ENCODE data around the gene TUBD1. TPM values are rescaled to one million over a fixed set of nuclear protein-coding genes. Genes with fewer than 3 reads are reported as not detected.
"Not testable (repeated sequence)": the region's sequence is repeated elsewhere in the genome, so short reads cannot be mapped to it uniquely, and the experiment has no call there.

TUBD1 gene
- total and polyA plus RNA-seq, 2 donors: 8.4 to 15.9 TPM

DNA sequence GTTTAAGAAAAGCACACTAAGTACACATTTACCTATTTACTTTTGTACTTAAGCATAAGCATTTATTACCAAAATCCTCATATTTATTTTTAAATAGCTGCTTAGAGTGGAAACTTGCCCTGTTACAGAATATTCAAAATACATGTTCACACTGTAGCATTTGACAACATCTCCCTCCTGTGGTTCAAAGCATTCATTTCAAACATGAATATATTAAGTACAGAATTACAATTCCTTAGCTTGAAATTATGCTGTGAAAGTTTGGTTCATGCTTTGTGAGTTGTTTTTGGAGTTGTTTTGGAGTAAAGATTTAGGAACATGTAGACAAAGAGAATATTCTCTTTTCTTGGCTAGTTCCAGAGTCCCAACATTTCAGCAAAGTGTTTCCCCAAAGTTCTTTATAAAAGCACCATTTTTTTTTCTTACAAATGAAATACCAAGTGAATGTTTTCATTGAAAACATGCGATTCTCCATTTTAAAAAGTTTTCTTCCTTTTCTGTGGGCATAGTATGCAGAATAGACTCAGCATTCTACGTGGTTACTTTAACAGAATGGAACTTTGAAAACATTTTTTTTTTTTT is 33.2 kb downstream of the TUBD1 start:
- no peak for DNase-seq (ENCODE audit: extremely low spot score)
- no peaks in the 10 kb centered on the region for H3K4me1 ChIP-seq (ENCODE audit: insufficient read depth)
- WGBS: 82% methylated on average over 2 of the region's 2 CpGs
- H3K36me3 ChIP-seq (ENCODE audit: insufficient read depth): peaks cover 3% of the 10 kb centered on the region
- H3K27ac ChIP-seq (ENCODE audit: low read depth): no peak overlapping the region
- no peak overlapping the region for H3K4me3 ChIP-seq (ENCODE audit: low read depth, low read length)

DNA sequence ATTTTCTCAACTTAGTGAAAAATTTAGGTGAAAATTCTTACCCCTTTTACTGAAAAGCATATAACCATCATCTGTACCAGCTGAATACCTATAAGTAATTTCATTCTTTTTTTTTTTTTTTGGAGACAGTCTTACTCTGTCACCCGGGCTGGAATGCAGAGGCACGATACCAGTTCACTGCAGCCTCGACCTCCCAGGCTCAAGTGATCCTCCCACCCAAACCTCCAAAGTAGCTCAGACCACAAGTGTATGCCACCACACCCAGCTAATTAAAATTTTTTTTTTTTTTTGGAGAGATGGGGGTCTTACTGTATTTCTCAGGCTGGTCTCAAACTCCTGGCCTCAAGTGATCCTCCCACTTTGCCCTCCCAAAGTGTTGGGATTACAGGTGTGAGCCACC is 33.8 kb downstream of the TUBD1 start:
- Histone ChIP-seq H3K4me3 (ENCODE audit: low read depth, low read length) (no peak overlapping the region), H3K36me3 (ENCODE audit: insufficient read depth) (peaks cover 3% of the 10 kb centered on the region), H3K27ac (ENCODE audit: low read depth) (no peak overlapping the region), H3K4me1 (ENCODE audit: insufficient read depth) (no peaks in the 10 kb centered on the region)
- 72% methylated on average over 3 of the region's 3 CpGs for WGBS
- no peak for DNase-seq (ENCODE audit: extremely low spot score)

DNA sequence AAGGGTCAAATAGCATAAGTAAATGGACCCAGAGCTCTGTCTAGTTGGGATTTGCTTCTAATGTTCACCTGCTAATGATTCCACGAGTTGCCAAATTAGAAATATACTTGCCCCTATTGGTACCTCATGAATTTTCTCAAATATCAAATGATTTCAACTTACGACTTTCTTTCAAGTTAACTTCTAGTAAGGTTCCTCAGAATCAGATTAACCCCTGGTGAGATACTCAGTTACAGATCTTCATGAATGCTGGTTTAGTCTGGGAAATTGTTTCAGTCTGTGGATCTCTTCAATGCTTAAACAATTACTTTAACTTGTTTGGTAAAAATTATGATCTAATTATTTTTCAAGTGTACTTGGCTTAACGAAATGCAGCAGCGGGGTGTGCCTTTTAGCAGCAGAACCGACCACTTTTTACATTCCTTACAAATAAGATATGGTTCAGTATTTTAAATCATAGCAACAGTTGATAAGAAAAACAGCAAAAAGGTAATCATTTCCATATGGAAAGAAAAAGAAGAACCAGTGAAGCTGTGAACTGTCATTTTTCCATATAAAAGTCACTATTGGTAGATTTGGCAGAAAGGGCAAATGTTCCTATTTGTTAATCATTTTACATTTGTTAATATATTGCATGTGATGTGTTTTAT is 34.5 kb downstream of the TUBD1 start:
- Histone ChIP-seq H3K27ac (ENCODE audit: low read depth) (no peak overlapping the region), H3K36me3 (ENCODE audit: insufficient read depth) (peaks cover 3% of the 10 kb centered on the region), H3K4me1 (ENCODE audit: insufficient read depth) (no peaks in the 10 kb centered on the region), H3K4me3 (ENCODE audit: low read depth, low read length) (no peak overlapping the region)
- 82% methylated on average over 5 of the region's 5 CpGs for WGBS
- DNase-seq (ENCODE audit: extremely low spot score): no peak

DNA sequence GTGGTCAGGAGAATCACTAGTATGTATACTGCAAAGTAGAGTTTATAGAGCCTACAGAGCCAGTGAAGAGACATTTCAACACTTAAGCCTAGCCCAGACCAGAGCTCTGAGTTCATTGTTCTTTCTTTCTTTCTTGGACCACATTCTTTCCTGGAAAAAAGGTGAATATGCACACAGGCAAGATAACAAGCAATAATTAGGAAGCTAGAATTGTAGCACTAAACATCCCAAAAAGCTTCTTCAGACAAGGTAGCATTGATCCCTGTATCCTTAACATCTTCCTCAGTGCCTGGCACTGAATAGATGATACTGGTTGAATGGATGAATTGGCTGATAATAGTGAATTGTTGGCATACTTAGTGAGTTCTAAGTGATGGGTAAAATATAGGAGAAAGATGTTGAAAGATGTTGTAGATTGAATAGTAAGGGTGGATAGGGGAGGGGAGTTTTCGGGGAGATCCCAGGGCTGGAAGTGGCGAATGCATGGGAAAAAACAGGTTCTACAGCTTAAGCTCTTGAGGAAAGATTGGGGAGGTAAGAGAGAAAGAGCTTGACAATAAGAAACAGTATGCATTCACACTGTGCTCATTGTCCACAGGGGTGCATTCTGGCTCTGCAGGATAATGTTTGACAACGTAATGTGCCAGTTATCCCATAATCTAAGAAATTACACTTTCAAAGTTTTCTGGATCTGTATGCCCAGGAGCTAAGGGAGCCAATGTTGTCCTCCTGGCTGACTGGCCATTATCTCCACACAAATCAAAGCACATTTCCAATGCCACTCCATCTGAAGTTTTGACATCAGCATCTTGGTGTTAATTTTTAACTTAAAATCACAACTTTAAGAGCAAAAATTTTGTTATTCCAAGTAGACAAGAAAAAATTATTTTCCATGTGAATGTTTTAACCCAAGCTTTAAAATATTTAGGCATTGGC is 35.6 kb downstream of the TUBD1 start:
- DNase-seq (ENCODE audit: extremely low spot score): no peak
- 88% methylated on average over 3 of the region's 3 CpGs for WGBS

DNA sequence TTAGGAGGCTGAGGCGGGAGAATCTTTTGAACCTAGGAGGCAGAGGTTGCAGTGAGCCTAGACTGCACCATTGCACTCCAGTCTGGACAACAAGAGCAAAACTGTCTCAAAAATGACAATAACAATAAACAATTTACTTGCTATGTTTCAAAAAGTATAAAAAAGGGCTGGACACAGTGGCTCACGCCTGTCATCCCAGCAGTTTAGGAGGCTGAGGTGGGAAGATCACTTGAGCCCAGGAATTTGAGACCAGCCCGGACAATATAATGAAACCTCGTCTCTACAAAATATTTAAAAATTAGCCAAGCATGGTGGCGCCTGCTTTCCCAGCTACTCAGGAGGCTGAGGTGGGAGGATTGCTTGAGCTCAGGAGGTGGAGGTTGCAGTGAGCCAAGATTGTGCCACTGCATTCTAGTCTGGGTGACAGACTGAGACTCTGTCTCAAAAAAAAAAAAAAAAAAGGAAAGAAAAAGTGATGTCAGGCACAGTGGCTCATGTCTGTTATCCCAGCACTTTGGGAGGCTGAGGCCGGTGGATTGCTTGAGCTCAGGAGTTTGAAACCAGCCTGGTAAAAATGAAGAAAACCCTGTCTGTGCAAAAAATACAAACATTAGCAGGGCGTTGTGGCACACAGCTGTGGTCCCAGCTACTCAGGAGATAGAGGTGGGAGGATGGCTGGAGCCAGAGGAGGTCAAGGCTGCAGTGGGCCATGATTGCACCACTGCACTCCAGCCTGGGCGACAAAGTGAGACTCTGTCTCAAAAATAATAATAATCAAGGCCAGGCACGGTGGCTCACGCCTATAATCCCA is 38.6 kb downstream of the TUBD1 start:
- not testable (repeated sequence) for DNase-seq (ENCODE audit: extremely low spot score); H3K4me3 ChIP-seq (ENCODE audit: low read depth, low read length); H3K4me1 ChIP-seq (ENCODE audit: insufficient read depth); H3K36me3 ChIP-seq (ENCODE audit: insufficient read depth); H3K27ac ChIP-seq (ENCODE audit: low read depth)
- 96% methylated on average over 10 of the region's 10 CpGs for WGBS

More for the DNA sequence above, 35.6 kb downstream of the TUBD1 start:
- H3K27ac ChIP-seq (ENCODE audit: low read depth): no peak overlapping the region
- no peak overlapping the region for H3K4me3 ChIP-seq (ENCODE audit: low read depth, low read length)
- peaks cover 3% of the 10 kb centered on the region for H3K36me3 ChIP-seq (ENCODE audit: insufficient read depth)
- H3K4me1 ChIP-seq (ENCODE audit: insufficient read depth): no peaks in the 10 kb centered on the region

DNA sequence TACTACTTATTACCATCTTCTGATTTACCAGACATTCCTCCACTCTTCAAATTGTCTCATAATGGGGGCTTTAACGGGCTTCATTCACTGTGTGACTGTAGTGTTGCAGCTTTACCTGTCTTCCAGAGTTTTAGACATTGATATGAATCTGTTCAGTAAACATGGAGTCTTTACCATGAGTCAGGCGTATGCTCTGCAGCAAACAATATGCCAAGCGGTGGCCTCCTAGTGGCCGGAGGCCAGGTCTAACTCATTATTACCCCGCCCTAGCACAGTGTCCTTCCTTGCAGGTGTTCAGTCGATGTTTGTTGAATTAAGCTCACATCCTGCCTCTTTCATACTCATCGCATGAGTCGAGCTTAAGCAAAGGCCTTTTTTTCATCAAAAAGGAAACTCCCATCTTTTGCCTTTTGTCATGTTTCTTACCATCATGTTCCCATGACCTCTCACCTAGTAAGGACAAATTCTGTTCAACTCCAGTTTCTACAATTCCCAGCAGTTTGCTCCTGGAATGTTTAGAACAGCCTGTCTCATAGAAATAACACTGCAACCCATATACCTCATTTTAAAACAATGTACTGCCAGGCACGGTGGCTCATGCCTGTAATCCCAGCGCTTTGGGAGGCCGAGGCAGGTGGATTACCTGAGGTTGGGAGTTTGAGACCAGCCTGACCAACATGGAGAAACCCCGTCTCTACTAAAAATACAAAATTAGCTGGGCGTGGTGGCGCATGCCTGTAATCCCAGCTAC is 39.4 kb downstream of the TUBD1 start:
- 79% methylated on average over 14 of the region's 14 CpGs for WGBS

DNA sequence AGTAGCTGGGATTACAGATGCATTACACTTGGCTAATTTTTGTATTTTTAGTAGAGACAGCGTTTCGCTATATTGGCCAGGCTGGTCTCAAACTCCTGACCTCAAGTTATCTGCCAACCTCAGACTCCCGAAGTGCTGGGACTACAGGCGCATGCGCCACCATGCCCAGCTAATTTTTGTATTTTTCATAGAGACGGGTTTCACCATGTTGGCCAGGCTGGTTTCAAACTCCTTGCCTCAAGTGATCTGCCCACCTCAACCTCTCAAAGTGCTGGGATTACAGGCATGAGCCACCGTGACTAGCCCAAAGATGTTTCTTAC is 39.9 kb downstream of the TUBD1 start:
- WGBS: 97% methylated on average over 7 of the region's 7 CpGs

More for the DNA sequence above, 39.4 kb downstream of the TUBD1 start:
- H3K4me1 ChIP-seq (ENCODE audit: insufficient read depth): peaks cover 2% of the 10 kb centered on the region
- DNase-seq (ENCODE audit: extremely low spot score): no peak
- no peak overlapping the region for H3K27ac ChIP-seq (ENCODE audit: low read depth)
- H3K4me3 ChIP-seq (ENCODE audit: low read depth, low read length): no peak overlapping the region
- no peaks in the 10 kb centered on the region for H3K36me3 ChIP-seq (ENCODE audit: insufficient read depth)

DNA sequence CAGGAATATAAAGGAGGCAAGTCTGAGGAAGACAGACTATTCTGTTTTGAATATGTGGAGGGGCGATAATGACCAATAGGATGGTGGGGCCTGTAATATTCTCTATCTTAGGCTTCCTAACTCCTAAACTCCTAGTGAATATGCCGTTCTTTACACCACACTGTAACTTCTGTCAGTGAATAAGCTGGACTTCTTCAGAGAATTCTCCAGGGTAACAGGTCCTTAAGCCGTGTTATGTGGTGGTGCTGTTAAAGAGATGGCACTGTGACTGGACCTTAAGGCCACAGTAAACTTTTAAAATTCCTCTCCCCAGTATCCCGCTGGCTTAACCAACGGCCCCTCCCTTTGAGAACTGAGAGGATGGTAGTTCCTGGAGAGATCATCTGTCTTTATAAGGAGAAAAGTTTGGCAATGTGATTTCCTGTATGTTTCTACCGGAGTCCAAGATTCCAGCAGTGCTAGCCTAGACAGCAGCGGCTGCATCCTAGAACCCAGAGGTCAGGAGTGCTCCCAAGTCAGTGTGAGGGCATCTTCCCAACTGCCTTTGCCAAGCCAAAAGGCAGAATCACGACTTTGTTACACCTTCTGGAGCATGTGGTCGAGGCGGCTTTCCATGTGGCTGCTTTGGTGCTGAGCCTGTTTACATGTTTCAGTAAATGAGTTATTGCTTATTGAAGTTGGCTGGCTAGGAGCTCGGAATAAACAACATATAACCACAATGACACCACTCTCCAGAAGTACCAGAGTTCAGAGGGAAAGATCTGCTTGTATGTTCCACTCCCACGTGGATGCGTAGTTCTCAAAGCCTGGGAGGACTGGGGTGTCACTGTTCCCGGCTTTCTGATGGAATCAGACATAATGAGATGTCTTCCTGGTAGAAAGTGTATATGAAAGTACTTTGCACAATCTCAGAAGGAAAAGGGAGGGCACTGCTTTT is 41.0 kb downstream of the TUBD1 start:
- DNase-seq (ENCODE audit: extremely low spot score): no peak
- Histone ChIP-seq H3K27ac (ENCODE audit: low read depth) (peak overlapping the region; percentile 45), H3K36me3 (ENCODE audit: insufficient read depth) (no peaks in the 10 kb centered on the region), H3K4me3 (ENCODE audit: low read depth, low read length) (no peak overlapping the region), H3K4me1 (ENCODE audit: insufficient read depth) (peaks cover 2% of the 10 kb centered on the region)
- WGBS: 24% methylated on average over 14 of the region's 14 CpGs

More for the DNA sequence above, 39.9 kb downstream of the TUBD1 start:
- H3K4me1 ChIP-seq (ENCODE audit: insufficient read depth); H3K27ac ChIP-seq (ENCODE audit: low read depth); H3K4me3 ChIP-seq (ENCODE audit: low read depth, low read length); H3K36me3 ChIP-seq (ENCODE audit: insufficient read depth); DNase-seq (ENCODE audit: extremely low spot score): not testable (repeated sequence)

DNA sequence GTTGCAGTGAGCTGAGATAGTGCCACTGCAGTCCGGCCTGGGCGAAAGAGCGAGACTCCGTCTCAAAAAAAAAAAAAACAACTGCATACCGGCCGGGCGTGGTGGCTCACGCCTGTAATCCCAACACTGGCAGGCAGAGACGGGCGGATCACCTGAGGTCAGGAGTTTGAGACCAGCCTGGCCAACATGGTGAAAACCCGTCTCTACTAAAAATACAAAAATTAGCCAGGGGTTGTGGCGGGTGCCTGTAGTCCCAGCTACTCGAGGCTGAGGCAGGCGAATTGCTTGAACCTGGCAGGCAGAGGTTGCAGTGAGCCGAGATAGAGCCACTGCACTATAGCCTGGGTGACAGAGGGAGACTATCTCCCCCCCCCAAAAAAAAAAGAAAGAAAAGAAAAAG is 42.4 kb downstream of the TUBD1 start:
- not testable (repeated sequence) for H3K4me1 ChIP-seq (ENCODE audit: insufficient read depth); H3K4me3 ChIP-seq (ENCODE audit: low read depth, low read length); H3K27ac ChIP-seq (ENCODE audit: low read depth); H3K36me3 ChIP-seq (ENCODE audit: insufficient read depth); DNase-seq (ENCODE audit: extremely low spot score)
- WGBS: 88% methylated on average over 15 of the region's 15 CpGs

DNA sequence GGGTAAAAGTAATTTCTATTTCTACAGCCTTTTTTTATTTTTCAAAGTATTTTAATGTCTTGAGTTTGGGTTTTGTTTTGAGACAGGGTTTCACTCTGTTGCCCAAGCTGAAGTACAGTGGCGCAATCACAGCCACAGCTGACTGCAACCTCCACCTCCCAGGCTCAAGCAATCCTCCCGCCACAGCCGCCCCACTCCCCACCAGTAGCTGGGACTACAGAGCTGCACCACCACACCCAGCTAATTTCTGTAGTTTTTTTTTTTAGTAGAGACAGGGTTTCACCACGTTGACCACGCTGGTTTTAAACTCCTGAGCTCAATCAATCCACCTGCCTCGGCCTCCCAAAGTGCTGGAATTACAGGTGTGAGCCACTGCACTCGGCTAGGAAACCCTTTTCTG is 44.0 kb downstream of the TUBD1 start:
- peaks cover 3% of the 10 kb centered on the region for H3K4me1 ChIP-seq (ENCODE audit: insufficient read depth)
- H3K27ac ChIP-seq (ENCODE audit: low read depth): no peak overlapping the region
- DNase-seq (ENCODE audit: extremely low spot score): no peak
- WGBS: 73% methylated on average over 7 of the region's 7 CpGs
- no peaks in the 10 kb centered on the region for H3K36me3 ChIP-seq (ENCODE audit: insufficient read depth)
- H3K4me3 ChIP-seq (ENCODE audit: low read depth, low read length): no peak overlapping the region

DNA sequence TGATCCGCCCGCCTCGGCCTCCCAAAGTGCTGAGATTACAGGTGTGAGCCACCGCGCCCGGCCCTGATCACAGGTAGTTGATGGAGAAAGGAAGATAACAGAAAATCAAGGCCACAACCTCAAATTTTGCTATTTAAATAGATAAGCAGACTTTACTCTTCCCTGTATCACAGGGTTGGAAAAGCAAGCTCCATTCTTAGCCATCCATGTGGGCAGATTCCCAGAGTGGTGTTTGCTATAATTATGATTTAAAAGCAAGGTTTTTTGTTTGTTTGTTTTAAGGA is 44.4 kb downstream of the TUBD1 start:
- Histone ChIP-seq H3K27ac (ENCODE audit: low read depth) (no peak overlapping the region), H3K36me3 (ENCODE audit: insufficient read depth) (no peaks in the 10 kb centered on the region), H3K4me1 (ENCODE audit: insufficient read depth) (peaks cover 3% of the 10 kb centered on the region), H3K4me3 (ENCODE audit: low read depth, low read length) (no peak overlapping the region)
- no peak for DNase-seq (ENCODE audit: extremely low spot score)
- WGBS: 94% methylated on average over 6 of the region's 6 CpGs

DNA sequence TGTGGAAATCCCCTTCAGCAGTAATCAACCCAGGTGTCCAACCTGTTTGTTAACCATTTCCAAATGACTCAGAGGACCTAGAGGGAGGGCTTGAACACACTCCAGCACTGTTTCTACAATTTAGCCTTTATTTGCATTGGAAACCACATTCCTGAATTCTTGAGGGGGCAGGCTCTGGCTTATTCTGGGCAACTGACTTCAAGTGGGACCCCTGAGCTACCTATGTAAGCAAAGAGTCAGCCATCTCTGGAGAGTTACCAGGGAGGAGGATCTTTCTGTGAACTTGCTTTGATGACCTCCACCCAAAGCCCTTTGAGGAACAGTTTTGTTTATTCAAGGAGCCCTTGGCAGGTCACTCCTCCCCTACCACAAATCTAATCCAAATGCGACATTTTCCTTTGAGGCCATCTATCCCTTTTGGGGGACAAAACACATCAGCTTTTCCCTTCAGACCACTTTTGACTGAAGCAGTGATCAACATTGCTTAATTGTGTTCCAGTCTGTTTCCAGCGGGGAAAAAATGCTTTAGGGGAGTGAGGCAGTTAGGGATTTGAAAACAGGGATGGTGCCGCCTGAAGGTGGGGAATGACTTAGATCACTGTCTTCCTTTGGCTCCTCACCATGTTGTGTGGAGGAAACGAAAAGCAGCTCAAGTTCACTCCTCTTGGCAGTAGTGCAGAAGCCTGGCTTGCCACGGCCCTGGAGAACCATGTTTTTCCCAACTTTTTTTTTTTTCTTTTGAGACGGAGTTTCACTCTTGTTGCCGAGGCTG is 46.2 kb downstream of the TUBD1 start:
- Histone ChIP-seq H3K36me3 (ENCODE audit: insufficient read depth) (no peaks in the 10 kb centered on the region), H3K4me3 (ENCODE audit: low read depth, low read length) (no peak overlapping the region), H3K27ac (ENCODE audit: low read depth) (peak overlapping the region; percentile 73), H3K4me1 (ENCODE audit: insufficient read depth) (peaks cover 3% of the 10 kb centered on the region)
- WGBS: 14% methylated on average over 7 of the region's 7 CpGs
- DNase-seq (ENCODE audit: extremely low spot score): no peak

All from urinary bladder (tissue), 4 donors.